ENCODE data around the gene EIF5A.

- TF ChIP-seq CTCF (IDR thresholded peaks at IDR 0.05) (no peak), POLR2A (IDR thresholded peaks at IDR 0.05) (no peak)
Observed at GRCh38 chr17:7351665-7352502, 44.5 kb downstream of the EIF5A start, which contains the start of gene KCTD11.
